ENCODE measurements around the gene MAB21L4.

GRCh38 chr2:240881913-240882312, 14.0 kb downstream of the MAB21L4 start:
- TF ChIP-seq CTCF (IDR thresholded peaks at IDR 0.05; ENCODE audit: extremely low read depth in 1 of 2, insufficient read depth in 1 of 2, low read depth in 1 of 2, low read length in 2 of 2) (no peak), FOS (IDR thresholded peaks at IDR 0.05; ENCODE audit: borderline replicate concordance, insufficient read depth, low read length) (no peak), POLR2A (IDR thresholded peaks at IDR 0.05; ENCODE audit: low read depth, low read length) (no peak), POLR2AphosphoS5 (IDR thresholded peaks at IDR 0.05; ENCODE audit: insufficient read depth, low read depth, low read length) (no peak), JUN (IDR thresholded peaks at IDR 0.05; ENCODE audit: borderline replicate concordance, insufficient read depth, insufficient read length, low read depth) (no peak), EZH2 (IDR thresholded peaks at IDR 0.05; ENCODE audit: borderline replicate concordance, low read depth, low read length, severe bottlenecking) (no peak), MYC (IDR thresholded peaks at IDR 0.05; ENCODE audit: low read depth, low read length) (no peak), GATA2 (IDR thresholded peaks at IDR 0.05; ENCODE audit: insufficient read depth, insufficient read length, low read depth, low read length) (no peak)

Measured in endothelial cell of umbilical vein (primary cell).